Measurements from ENCODE around the gene FAM53B.

DNA sequence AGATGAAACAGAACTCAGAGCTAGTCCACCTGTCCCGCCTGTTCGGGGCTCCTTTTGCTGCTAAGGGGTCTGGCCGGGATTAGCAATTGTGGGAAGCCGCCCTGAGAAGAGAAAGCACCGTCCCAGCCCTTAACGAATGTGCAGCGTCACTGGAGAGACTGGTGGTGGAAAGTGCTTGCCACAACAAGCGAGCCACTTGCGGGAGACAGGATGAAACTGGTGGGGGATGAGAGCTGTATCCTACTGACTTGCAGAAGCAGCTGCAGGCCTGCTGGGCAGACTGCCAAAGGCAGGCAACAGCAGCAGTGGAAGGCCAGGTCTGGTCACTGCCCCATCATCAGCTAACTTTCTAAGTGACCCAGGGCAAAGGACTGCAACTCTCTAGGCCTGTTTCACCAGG is 95.4 kb downstream of the FAM53B start:
- TF ChIP-seq POLR2A (IDR thresholded peaks at IDR 0.05; ENCODE audit: low read depth, low read length), result no peak
- no peak for TF ChIP-seq POLR2AphosphoS5 (IDR thresholded peaks at IDR 0.05; ENCODE audit: low read depth, low read length)
- TF ChIP-seq SPI1 (IDR thresholded peaks at IDR 0.05; ENCODE audit: low read depth, low read length), result no peak
- no peak for TF ChIP-seq TAF1 (IDR thresholded peaks at IDR 0.05; ENCODE audit: low read depth, low read length)
- no peak for TF ChIP-seq PAX5 (IDR thresholded peaks at IDR 0.05; ENCODE audit: insufficient read depth, low read length, severe bottlenecking)

All from GM12891 (cell line).